ENCODE measurements around the gene TOB1.

The TOB1 gene, protein sequence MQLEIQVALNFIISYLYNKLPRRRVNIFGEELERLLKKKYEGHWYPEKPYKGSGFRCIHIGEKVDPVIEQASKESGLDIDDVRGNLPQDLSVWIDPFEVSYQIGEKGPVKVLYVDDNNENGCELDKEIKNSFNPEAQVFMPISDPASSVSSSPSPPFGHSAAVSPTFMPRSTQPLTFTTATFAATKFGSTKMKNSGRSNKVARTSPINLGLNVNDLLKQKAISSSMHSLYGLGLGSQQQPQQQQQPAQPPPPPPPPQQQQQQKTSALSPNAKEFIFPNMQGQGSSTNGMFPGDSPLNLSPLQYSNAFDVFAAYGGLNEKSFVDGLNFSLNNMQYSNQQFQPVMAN

DNA sequence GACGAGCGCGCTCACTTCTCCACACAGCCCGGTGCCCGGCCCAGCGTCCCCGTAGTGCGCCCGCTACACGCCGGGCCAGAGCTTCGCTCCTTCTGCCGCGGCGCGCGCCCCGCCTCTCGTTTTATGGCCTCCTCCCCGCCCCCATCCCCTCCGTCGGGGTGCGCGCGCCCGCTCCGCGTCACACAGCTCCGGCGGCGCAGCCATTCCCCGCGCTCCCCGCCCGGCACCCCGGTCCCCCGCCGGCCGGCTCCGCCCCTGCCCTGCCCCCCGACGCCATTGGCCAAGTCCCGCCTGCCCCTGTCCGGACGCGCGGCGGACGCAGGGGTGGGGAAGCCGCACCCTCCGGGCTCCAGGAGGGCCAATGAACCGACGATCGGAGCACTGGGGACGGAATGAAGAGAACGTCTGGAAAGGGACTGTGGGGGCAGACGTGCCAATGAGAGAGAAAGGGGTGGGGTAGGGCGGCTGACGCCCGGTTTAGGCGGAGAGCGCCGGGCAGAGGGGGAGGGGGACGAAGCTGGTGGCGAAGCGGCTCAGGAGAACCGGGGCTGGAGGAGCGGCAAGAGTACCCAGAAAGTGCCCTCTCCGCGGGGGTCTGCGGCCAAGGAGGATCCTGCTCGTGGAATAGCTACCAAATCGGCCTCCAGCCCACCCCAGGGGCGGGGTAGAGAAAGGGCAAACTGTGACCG lies at the start of gene TOB1:
TOB1 (minus strand) TSS at position 94 of the 689 bp plus-strand sequence. CDS start 2,337 bp downstream, outside the sequence.
- H3K9me3 ChIP-seq (ENCODE audit: control insufficient read depth in 2 of 2, low read length in 2 of 2), result no peaks in the 10 kb centered on the region

DNA sequence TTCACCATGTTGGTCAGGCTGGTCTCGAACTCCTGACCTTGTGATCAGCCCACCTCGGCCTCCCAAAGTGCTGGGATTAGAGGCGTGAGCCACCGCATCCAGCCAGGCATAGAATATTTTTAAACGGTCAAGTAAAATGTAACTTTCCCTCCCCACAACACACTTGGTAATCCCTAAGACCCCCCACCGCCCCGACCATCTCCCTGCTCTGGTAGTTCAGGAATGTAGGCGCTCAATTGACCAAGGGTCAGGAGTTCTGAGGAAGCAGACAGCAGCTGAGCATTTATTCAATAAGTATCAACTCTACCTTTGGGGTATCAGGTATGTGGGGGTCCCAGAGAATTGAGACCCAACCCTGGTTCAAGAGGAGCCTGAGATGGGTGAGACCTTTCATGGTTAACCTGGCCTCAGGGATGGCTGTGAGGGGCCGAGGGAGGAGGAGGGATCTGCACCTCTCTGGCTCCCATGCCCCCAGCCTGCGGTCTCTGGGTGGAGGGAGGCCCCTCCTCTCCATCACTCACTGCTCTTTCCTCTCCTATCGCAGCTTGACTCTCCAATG lies 48.4 kb upstream of the TOB1 start:
- no peak overlapping the region for H3K27ac ChIP-seq (ENCODE audit: low read length)
- no peak overlapping the region for H3K9ac ChIP-seq (ENCODE audit: low read length in 2 of 2)
- no peaks in the 10 kb centered on the region for H3K27me3 ChIP-seq (ENCODE audit: control insufficient read depth in 1 of 2, insufficient read depth in 2 of 2, low read length in 2 of 2)
- no peaks in the 10 kb centered on the region for H3K36me3 ChIP-seq (ENCODE audit: control insufficient read depth in 2 of 2, insufficient read depth in 2 of 2, low read length in 2 of 2)
- H3K4me3 ChIP-seq (ENCODE audit: low read length in 2 of 2), result no peak overlapping the region
- H3K9me3 ChIP-seq (ENCODE audit: control insufficient read depth in 2 of 2, low read length in 2 of 2), result no peaks in the 10 kb centered on the region
- peaks cover 21% of the 10 kb centered on the region for H3K4me1 ChIP-seq (ENCODE audit: control insufficient read depth, insufficient read depth, low read length)

More for the DNA sequence above, at the start of gene TOB1:
- Histone ChIP-seq H3K27me3 (ENCODE audit: control insufficient read depth in 1 of 2, insufficient read depth in 2 of 2, low read length in 2 of 2) (no peaks in the 10 kb centered on the region), H3K4me3 (ENCODE audit: low read length in 2 of 2) (peak within 1 kb of the TSS; percentile 91 to 97), H3K36me3 (ENCODE audit: control insufficient read depth in 2 of 2, insufficient read depth in 2 of 2, low read length in 2 of 2) (peaks cover 10 to 11% of the 10 kb centered on the region in 2 donors), H3K9ac (ENCODE audit: low read length in 2 of 2) (peak within 1 kb of the TSS; percentile 91 to 99), H3K4me1 (ENCODE audit: control insufficient read depth, insufficient read depth, low read length) (peaks cover 30% of the 10 kb centered on the region), H3K27ac (ENCODE audit: low read length) (peak within 1 kb of the TSS; percentile 100)

DNA sequence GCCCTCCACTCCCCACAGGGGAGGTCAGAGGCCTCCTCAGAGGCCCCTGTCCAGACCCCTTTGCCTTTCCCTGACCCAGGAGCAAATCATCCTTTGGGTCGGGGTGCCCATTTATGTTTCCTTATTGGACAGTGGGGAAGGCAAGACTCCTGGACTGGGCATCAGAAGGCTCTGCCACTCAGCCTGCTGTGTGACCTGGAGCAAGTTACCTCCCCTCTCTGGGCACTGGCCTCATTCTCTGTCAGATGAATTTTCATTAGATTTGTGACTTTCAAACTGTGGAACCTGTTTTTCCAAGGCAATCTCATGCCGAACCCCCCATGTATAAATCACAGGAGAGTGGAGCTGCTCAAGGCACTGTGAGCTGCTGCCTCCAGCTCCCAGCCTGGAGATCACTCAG lies 47.0 kb upstream of the TOB1 start:
- no peak overlapping the region for H3K4me3 ChIP-seq (ENCODE audit: low read length in 2 of 2)
- H3K9ac ChIP-seq (ENCODE audit: low read length in 2 of 2), result no peak overlapping the region
- H3K27ac ChIP-seq (ENCODE audit: low read length), result no peak overlapping the region
- H3K4me1 ChIP-seq (ENCODE audit: control insufficient read depth, insufficient read depth, low read length), result peaks cover 7% of the 10 kb centered on the region
- no peaks in the 10 kb centered on the region for H3K9me3 ChIP-seq (ENCODE audit: control insufficient read depth in 2 of 2, low read length in 2 of 2)
- no peaks in the 10 kb centered on the region for H3K36me3 ChIP-seq (ENCODE audit: control insufficient read depth in 2 of 2, insufficient read depth in 2 of 2, low read length in 2 of 2)
- no peaks in the 10 kb centered on the region for H3K27me3 ChIP-seq (ENCODE audit: control insufficient read depth in 1 of 2, insufficient read depth in 2 of 2, low read length in 2 of 2)

DNA sequence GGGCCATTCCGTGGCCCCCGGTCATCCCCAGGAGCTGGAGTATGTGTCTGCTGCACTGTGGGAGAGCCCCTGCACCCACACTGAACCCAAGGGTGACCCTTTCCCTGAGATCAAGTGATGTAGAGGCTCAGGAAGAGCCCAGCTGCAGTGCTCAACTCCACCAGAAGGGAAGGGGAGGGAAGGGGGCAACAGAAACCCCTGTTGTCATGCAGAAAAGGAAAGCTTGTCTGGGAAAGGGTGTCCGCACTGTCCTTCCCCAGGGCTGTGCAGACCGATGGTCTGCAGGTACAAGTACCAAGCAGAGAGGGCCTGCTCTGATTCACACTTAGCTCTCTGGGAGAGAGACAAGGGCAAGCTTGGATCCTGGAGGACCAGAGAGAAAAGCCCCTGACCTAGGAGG lies 45.7 kb upstream of the TOB1 start:
- no peak overlapping the region for H3K27ac ChIP-seq (ENCODE audit: low read length)
- no peaks in the 10 kb centered on the region for H3K9me3 ChIP-seq (ENCODE audit: control insufficient read depth in 2 of 2, low read length in 2 of 2)
- no peak overlapping the region for H3K9ac ChIP-seq (ENCODE audit: low read length in 2 of 2)
- H3K27me3 ChIP-seq (ENCODE audit: control insufficient read depth in 1 of 2, insufficient read depth in 2 of 2, low read length in 2 of 2), result no peaks in the 10 kb centered on the region
- H3K4me3 ChIP-seq (ENCODE audit: low read length in 2 of 2), result no peak overlapping the region
- peaks cover 6% of the 10 kb centered on the region for H3K4me1 ChIP-seq (ENCODE audit: control insufficient read depth, insufficient read depth, low read length)
- no peaks in the 10 kb centered on the region for H3K36me3 ChIP-seq (ENCODE audit: control insufficient read depth in 2 of 2, insufficient read depth in 2 of 2, low read length in 2 of 2)

DNA sequence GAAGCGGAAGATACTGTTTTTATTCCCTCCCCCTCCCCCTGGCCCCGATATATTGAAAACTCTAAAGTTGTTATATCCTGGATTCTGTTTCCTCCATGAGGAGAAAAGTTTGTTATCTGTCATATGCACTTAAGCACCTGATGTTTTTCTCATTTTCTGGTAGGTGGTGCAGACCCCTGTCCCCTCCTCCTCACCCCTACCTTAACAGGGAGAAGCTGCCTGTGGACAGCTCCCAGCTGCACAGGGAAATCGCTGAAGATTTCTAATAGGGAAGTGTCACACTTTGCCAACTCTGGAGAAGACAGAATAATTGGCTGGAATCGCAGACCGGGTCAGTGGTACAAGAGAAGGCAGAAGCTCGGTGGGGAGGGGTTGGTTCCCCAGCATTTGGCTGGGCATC lies 45.3 kb upstream of the TOB1 start:
- Histone ChIP-seq H3K36me3 (ENCODE audit: control insufficient read depth in 2 of 2, insufficient read depth in 2 of 2, low read length in 2 of 2) (no peaks in the 10 kb centered on the region), H3K4me1 (ENCODE audit: control insufficient read depth, insufficient read depth, low read length) (peaks cover 9% of the 10 kb centered on the region), H3K9ac (ENCODE audit: low read length in 2 of 2) (no peak overlapping the region), H3K9me3 (ENCODE audit: control insufficient read depth in 2 of 2, low read length in 2 of 2) (no peaks in the 10 kb centered on the region), H3K27me3 (ENCODE audit: control insufficient read depth in 1 of 2, insufficient read depth in 2 of 2, low read length in 2 of 2) (no peaks in the 10 kb centered on the region), H3K27ac (ENCODE audit: low read length) (no peak overlapping the region), H3K4me3 (ENCODE audit: low read length in 2 of 2) (no peak overlapping the region)

DNA sequence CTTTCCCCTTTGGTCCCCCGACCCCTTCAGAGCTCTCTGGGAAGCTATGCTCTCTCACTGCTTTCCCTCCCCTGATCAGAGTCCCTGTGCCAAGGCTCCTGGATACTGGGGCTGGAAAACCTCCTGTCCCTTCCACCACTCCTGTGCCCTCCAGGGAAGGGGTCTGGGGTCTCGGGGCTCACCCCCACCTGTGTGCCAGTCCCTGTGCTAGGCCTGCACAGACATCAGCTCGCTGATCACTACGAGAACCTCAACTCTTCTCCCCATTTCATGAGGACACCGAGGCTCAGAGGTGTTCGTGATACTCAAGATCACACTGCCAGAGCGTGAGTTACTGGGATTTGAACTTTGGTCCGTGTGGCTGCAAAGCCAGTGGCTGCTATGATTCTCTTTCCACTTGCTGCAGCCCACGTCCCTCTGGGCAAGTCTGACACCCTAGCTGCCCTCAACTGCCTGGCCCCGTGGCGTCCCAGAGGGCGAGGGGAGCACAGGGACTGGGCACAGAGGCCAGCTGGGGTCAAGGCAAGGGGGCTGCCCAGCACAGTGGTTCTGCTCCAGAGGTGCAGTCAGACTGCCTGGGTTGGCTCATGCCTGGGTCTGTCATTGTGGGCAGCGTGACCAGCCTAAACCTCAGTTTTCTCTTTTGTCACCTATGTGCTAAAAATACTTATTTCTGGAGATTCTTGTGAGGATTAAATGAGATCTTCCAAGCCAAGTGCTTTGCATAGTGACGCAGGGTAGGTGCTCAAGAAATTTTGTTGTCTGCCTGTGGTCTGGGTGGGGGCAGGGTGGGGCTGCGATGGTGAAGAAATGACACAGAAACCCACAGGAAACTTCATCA lies 43.8 kb upstream of the TOB1 start:
- Histone ChIP-seq H3K9me3 (ENCODE audit: control insufficient read depth in 2 of 2, low read length in 2 of 2) (no peaks in the 10 kb centered on the region), H3K36me3 (ENCODE audit: control insufficient read depth in 2 of 2, insufficient read depth in 2 of 2, low read length in 2 of 2) (no peaks in the 10 kb centered on the region), H3K27ac (ENCODE audit: low read length) (no peak overlapping the region), H3K4me3 (ENCODE audit: low read length in 2 of 2) (no peak overlapping the region), H3K4me1 (ENCODE audit: control insufficient read depth, insufficient read depth, low read length) (peaks cover 15% of the 10 kb centered on the region), H3K9ac (ENCODE audit: low read length in 2 of 2) (no peak overlapping the region), H3K27me3 (ENCODE audit: control insufficient read depth in 1 of 2, insufficient read depth in 2 of 2, low read length in 2 of 2) (no peaks in the 10 kb centered on the region)

DNA sequence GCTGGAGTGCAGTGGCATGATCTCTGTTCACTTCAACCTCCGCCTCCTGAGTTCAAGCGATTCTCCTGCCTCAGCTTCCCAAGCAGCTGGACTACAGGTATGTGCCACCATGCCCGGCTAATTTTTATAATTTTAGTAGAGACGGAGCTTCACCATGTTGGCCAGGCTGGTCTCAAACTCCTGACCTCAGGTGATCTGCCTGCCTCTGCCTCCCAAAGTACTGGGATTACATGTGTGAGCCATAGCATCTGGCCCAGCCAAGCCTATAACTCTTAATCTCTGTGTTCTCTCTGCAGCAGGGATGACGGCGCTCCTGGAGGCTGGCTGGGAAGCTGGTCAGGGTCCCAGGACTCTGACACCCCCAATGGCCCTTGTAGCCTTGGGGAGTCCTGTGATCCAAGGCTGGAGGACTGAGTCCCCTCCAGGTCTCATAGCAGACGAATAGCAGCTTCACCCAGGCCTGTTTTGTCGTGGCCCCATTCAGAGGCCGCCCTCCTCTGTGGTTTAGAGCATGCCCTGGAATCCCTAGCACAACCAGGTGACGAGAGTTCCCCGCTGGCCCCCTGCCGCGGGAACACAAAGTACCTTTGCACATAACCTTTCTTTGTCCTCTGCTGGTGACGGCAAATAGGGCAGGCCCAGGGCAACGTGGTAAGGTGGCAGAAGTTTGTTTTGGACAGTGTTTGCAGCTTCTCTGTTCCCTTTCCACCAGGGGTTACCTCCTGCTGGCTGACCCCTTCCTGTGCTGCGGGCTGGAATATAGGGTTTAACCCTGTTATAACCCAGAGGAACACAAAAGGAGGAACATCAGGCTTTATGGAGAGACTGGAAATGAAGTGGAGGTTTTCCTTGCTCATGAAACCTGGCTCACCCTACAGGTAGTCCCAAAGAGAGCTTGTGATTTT lies 43.0 kb upstream of the TOB1 start:
- H3K27ac ChIP-seq (ENCODE audit: low read length), result no peak overlapping the region
- no peaks in the 10 kb centered on the region for H3K9me3 ChIP-seq (ENCODE audit: control insufficient read depth in 2 of 2, low read length in 2 of 2)
- H3K4me1 ChIP-seq (ENCODE audit: control insufficient read depth, insufficient read depth, low read length), result peaks cover 21% of the 10 kb centered on the region
- no peak overlapping the region for H3K4me3 ChIP-seq (ENCODE audit: low read length in 2 of 2)
- no peak overlapping the region for H3K9ac ChIP-seq (ENCODE audit: low read length in 2 of 2)
- no peaks in the 10 kb centered on the region for H3K36me3 ChIP-seq (ENCODE audit: control insufficient read depth in 2 of 2, insufficient read depth in 2 of 2, low read length in 2 of 2)
- H3K27me3 ChIP-seq (ENCODE audit: control insufficient read depth in 1 of 2, insufficient read depth in 2 of 2, low read length in 2 of 2), result no peaks in the 10 kb centered on the region

DNA sequence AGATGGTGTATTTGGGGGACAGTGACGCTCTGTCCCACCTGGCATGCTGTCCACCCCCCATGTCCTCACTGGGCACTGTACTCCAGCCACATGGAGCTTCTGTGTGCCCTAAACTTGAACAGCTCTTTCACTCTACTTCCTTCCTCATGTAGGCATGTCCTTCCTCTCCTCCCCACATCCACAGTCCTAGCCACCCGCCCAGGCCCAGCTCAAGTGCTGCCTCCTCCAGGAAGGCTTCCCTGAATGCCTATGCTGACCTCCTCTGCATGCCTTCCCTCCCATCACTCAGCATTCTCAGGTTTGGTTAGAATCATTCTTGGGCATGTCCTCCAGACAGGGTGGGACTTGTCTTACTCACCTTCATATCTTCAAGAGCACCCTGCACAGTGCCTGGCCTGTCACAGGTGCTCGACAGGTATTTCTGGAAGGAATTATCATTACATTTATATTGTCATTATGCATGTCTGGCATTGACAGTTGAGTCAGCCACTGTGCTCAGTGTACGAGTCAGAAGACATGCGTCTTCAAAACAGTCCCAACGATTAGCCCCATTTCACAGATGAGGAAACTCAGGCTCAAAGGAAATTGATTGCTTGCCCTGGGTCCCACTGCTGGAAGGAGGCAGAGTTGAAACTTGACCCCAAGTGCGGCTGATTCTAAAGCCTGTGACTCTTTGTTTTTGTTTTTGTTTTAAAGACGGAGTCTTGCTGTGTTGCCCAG lies 42.1 kb upstream of the TOB1 start:
- no peaks in the 10 kb centered on the region for H3K27me3 ChIP-seq (ENCODE audit: control insufficient read depth in 1 of 2, insufficient read depth in 2 of 2, low read length in 2 of 2)
- H3K4me1 ChIP-seq (ENCODE audit: control insufficient read depth, insufficient read depth, low read length), result peaks cover 29% of the 10 kb centered on the region
- H3K36me3 ChIP-seq (ENCODE audit: control insufficient read depth in 2 of 2, insufficient read depth in 2 of 2, low read length in 2 of 2), result no peaks in the 10 kb centered on the region
- H3K9ac ChIP-seq (ENCODE audit: low read length in 2 of 2), result no peak overlapping the region
- no peaks in the 10 kb centered on the region for H3K9me3 ChIP-seq (ENCODE audit: control insufficient read depth in 2 of 2, low read length in 2 of 2)
- no peak overlapping the region for H3K27ac ChIP-seq (ENCODE audit: low read length)
- no peak overlapping the region for H3K4me3 ChIP-seq (ENCODE audit: low read length in 2 of 2)

DNA sequence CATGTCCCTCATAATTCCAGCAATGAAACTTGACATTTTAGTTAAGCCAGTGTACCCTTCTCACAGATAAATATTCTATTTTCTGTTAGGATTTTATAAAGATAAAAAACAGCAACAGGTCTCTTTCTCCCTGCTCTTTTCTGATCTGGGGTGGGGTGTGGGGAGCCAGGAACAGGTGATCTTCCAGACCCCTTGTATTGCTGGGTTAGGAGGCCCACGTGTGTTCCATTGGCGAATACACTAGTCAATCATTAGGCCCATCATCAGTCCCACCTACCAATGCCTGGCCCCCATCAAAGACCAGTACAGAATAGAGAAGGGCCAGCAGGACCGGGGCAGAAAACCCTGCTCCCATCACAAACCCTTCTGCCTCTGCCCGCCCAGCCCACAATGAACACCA lies 40.3 kb upstream of the TOB1 start:
- Histone ChIP-seq H3K36me3 (ENCODE audit: control insufficient read depth in 2 of 2, insufficient read depth in 2 of 2, low read length in 2 of 2) (no peaks in the 10 kb centered on the region), H3K4me3 (ENCODE audit: low read length in 2 of 2) (no peak overlapping the region), H3K4me1 (ENCODE audit: control insufficient read depth, insufficient read depth, low read length) (peaks cover 41% of the 10 kb centered on the region), H3K9ac (ENCODE audit: low read length in 2 of 2) (peak overlapping the region in 1 of 2 donors; percentile 85), H3K27ac (ENCODE audit: low read length) (peak overlapping the region; percentile 99), H3K27me3 (ENCODE audit: control insufficient read depth in 1 of 2, insufficient read depth in 2 of 2, low read length in 2 of 2) (no peaks in the 10 kb centered on the region), H3K9me3 (ENCODE audit: control insufficient read depth in 2 of 2, low read length in 2 of 2) (no peaks in the 10 kb centered on the region)
